ENCODE results near the gene PHOX2A. TPM values are rescaled to one million over a fixed set of nuclear protein-coding genes. Genes with fewer than 3 reads are reported as not detected.
"Not testable (repeated sequence)": the region's sequence is repeated elsewhere in the genome, so short reads cannot be mapped to it uniquely, and the experiment has no call there.

The PHOX2A gene
- total and polyA plus RNA-seq, 4 donors: 0.17 to 1.8 (median 1.7) TPM; not detected in 1

DNA sequence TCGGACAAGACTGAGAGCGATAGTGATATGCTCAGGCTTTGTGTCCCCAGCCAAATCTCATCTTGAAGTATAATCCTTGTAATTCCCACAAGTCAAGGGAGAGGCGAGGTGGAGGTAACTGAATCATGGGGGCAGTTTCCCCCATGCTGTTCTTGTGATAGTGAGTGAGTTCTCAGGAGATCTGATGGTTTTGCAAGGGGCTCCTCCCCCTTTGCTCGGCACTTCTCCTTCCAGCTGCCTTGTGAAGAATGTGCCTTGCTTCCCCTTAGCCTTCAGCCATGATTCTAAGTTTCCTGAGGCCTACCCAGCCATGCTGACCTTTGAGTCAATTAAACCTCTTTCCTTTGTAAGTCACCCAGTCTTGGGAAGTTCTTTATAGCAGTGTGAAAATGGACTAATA is 34.9 kb downstream of the PHOX2A start:
- Histone ChIP-seq H3K4me1 (ENCODE audit: control insufficient read depth, insufficient read depth, low read length) (no peaks in the 10 kb centered on the region), H3K27me3 (ENCODE audit: control insufficient read depth, insufficient read depth, low read length) (no peaks in the 10 kb centered on the region), H3K4me3 (ENCODE audit: low read depth, low read length) (no peak overlapping the region), H3K36me3 (ENCODE audit: control insufficient read depth, insufficient read depth, low read length) (no peaks in the 10 kb centered on the region), H3K9me3 (ENCODE audit: control insufficient read depth, insufficient read depth, low read length) (peaks cover 5% of the 10 kb centered on the region), H3K27ac (ENCODE audit: low read depth, low read length) (no peak overlapping the region)
- DNase-seq (ENCODE audit: low read depth in 4 of 6, low spot score in 6 of 6): no peak
- 43% methylated on average over 1 of the region's 4 CpGs for WGBS (ENCODE audit: insufficient coverage)

DNA sequence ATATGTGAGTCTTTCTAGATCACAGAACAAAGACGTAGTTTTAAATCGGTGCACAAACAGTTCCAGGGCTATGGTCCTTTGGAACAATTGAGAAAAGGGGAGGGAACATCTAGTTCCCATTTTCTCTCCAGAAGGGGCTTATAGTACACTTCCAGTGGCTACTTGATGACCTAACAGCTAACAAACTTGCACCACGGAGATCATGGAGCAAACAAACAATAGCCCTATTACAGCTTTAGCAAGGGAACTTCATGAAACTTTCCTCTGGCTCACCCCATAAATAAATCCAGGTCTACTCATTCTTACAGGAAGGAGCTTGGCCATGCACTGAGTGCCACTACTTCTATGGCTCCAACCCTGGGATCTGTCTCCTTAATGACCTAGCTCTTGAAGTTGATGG is 35.7 kb downstream of the PHOX2A start:
- no peak overlapping the region for H3K4me3 ChIP-seq (ENCODE audit: low read depth, low read length)
- 69% methylated on average over 1 of the region's 3 CpGs for WGBS (ENCODE audit: insufficient coverage)
- no peaks in the 10 kb centered on the region for H3K4me1 ChIP-seq (ENCODE audit: control insufficient read depth, insufficient read depth, low read length)
- no peak overlapping the region for H3K27ac ChIP-seq (ENCODE audit: low read depth, low read length)
- DNase-seq (ENCODE audit: low read depth in 4 of 6, low spot score in 6 of 6): no peak
- no peaks in the 10 kb centered on the region for H3K36me3 ChIP-seq (ENCODE audit: control insufficient read depth, insufficient read depth, low read length)
- H3K9me3 ChIP-seq (ENCODE audit: control insufficient read depth, insufficient read depth, low read length): peaks cover 5% of the 10 kb centered on the region
- H3K27me3 ChIP-seq (ENCODE audit: control insufficient read depth, insufficient read depth, low read length): no peaks in the 10 kb centered on the region

DNA sequence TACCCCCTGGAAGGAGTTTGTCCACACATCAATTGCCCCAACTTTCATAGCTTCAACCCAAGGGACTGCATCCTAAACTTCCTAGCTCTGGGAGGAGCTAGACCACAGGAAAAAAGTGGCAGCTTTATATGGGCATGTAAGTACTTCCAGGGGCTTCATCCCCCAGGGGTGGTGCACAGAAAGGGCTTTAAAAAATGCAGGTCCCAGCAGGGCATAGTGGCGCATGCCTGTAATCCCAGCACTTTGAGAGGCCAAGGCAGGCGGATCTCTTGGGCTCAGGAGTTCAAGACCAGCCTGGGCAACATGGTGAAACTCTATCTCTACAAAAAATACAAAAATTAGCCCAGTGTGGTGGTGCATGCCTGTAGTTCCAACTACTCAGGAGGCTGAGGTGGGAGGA is 37.2 kb downstream of the PHOX2A start:
- H3K9me3 ChIP-seq (ENCODE audit: control insufficient read depth, insufficient read depth, low read length); H3K4me1 ChIP-seq (ENCODE audit: control insufficient read depth, insufficient read depth, low read length); H3K4me3 ChIP-seq (ENCODE audit: low read depth, low read length); DNase-seq (ENCODE audit: low read depth in 4 of 6, low spot score in 6 of 6); H3K27ac ChIP-seq (ENCODE audit: low read depth, low read length); H3K36me3 ChIP-seq (ENCODE audit: control insufficient read depth, insufficient read depth, low read length); H3K27me3 ChIP-seq (ENCODE audit: control insufficient read depth, insufficient read depth, low read length): not testable (repeated sequence)
- 80% methylated on average over 2 of the region's 2 CpGs for WGBS (ENCODE audit: insufficient coverage)

DNA sequence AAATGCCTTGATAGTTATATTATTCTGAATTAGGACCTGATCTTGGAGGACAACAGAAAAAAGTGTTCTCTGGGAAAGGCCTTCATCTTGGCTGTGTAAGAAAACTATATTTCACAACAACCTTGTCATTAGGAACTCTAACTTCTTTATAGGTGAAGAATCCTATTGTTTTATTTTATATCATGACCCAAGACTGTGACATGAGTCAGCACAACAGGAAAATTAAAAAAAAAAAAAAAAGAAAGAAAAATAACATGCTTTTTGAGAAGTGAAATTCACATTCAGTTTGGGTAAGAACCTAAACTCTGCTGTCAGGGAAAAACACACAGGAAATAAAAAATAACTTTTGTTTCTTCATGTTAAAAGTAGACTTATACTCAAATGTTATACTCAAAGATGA is 39.1 kb downstream of the PHOX2A start:
- Histone ChIP-seq H3K4me3 (ENCODE audit: low read depth, low read length) (no peak overlapping the region), H3K4me1 (ENCODE audit: control insufficient read depth, insufficient read depth, low read length) (no peaks in the 10 kb centered on the region), H3K27me3 (ENCODE audit: control insufficient read depth, insufficient read depth, low read length) (no peaks in the 10 kb centered on the region), H3K27ac (ENCODE audit: low read depth, low read length) (no peak overlapping the region), H3K36me3 (ENCODE audit: control insufficient read depth, insufficient read depth, low read length) (no peaks in the 10 kb centered on the region), H3K9me3 (ENCODE audit: control insufficient read depth, insufficient read depth, low read length) (peaks cover 5% of the 10 kb centered on the region)
- DNase-seq (ENCODE audit: low read depth in 4 of 6, low spot score in 6 of 6): no peak

DNA sequence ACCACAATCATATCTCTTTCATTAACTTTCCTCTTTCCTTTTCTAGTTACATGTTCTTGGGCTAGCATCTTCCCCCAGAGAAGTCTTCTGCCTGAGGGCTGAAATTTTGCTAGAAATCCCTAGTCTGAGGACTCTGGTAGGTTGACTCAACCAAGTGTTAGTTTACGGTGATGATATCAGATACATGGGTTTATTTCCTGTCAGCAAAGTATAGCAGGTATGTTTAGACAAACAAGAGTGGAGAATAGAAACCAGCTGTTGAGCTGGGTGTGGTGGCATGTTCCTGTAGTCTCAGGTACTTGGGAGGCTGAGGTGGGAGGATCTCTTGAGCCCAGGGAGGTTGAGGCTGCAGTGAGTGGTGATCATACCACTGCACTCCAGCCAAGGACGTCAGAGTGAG is 40.8 kb downstream of the PHOX2A start:
- Histone ChIP-seq H3K9me3 (ENCODE audit: control insufficient read depth, insufficient read depth, low read length) (no peaks in the 10 kb centered on the region), H3K36me3 (ENCODE audit: control insufficient read depth, insufficient read depth, low read length) (no peaks in the 10 kb centered on the region), H3K27ac (ENCODE audit: low read depth, low read length) (no peak overlapping the region), H3K4me1 (ENCODE audit: control insufficient read depth, insufficient read depth, low read length) (no peaks in the 10 kb centered on the region), H3K4me3 (ENCODE audit: low read depth, low read length) (no peak overlapping the region), H3K27me3 (ENCODE audit: control insufficient read depth, insufficient read depth, low read length) (no peaks in the 10 kb centered on the region)
- 86% methylated on average over 1 of the region's 2 CpGs for WGBS (ENCODE audit: insufficient coverage)
- DNase-seq (ENCODE audit: low read depth in 4 of 6, low spot score in 6 of 6): no peak

DNA sequence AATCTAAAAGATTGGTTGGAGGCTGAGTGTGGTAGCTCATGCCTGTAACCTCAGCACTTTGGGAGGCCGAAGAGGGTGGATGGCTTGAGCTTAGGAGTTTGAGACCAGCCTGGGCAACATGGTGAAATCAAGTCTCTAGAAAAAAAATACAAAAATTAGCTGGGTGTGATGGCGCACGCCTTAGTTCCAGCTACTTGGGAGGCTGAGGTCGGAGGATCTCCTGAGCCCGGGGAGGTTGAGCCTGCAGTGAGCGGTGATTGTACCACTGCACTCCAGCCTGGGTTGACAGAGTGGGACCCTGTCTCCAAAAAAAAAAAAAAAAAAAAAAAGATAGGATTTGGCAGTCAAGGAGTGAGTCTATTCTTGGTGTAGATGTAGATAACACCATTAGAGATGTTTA is 41.4 kb downstream of the PHOX2A start:
- no peak overlapping the region for H3K27ac ChIP-seq (ENCODE audit: low read depth, low read length)
- no peaks in the 10 kb centered on the region for H3K9me3 ChIP-seq (ENCODE audit: control insufficient read depth, insufficient read depth, low read length)
- no peaks in the 10 kb centered on the region for H3K27me3 ChIP-seq (ENCODE audit: control insufficient read depth, insufficient read depth, low read length)
- 95% methylated on average over 6 of the region's 6 CpGs for WGBS (ENCODE audit: insufficient coverage)
- H3K4me1 ChIP-seq (ENCODE audit: control insufficient read depth, insufficient read depth, low read length): no peaks in the 10 kb centered on the region
- H3K36me3 ChIP-seq (ENCODE audit: control insufficient read depth, insufficient read depth, low read length): no peaks in the 10 kb centered on the region
- no peak for DNase-seq (ENCODE audit: low read depth in 4 of 6, low spot score in 6 of 6)
- H3K4me3 ChIP-seq (ENCODE audit: low read depth, low read length): no peak overlapping the region

DNA sequence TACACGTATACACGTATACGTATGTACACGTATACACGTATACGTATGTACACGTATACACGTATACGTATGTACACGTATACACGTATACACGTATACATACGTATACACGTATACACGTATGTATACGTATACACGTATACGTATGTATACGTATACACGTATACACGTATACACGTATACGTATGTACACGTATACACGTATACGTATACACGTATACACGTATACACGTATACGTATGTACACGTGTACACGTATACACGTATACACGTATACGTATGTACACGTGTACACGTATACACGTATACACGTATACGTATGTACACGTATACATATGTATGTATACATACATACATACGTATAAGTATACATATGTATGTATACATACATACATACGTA is 42.5 kb downstream of the PHOX2A start:
- H3K4me1 ChIP-seq (ENCODE audit: control insufficient read depth, insufficient read depth, low read length); H3K9me3 ChIP-seq (ENCODE audit: control insufficient read depth, insufficient read depth, low read length); H3K36me3 ChIP-seq (ENCODE audit: control insufficient read depth, insufficient read depth, low read length); H3K27me3 ChIP-seq (ENCODE audit: control insufficient read depth, insufficient read depth, low read length); H3K27ac ChIP-seq (ENCODE audit: low read depth, low read length); H3K4me3 ChIP-seq (ENCODE audit: low read depth, low read length); DNase-seq (ENCODE audit: low read depth in 4 of 6, low spot score in 6 of 6): not testable (repeated sequence)
- WGBS (ENCODE audit: insufficient coverage): 92% methylated on average over 25 of the region's 43 CpGs

DNA sequence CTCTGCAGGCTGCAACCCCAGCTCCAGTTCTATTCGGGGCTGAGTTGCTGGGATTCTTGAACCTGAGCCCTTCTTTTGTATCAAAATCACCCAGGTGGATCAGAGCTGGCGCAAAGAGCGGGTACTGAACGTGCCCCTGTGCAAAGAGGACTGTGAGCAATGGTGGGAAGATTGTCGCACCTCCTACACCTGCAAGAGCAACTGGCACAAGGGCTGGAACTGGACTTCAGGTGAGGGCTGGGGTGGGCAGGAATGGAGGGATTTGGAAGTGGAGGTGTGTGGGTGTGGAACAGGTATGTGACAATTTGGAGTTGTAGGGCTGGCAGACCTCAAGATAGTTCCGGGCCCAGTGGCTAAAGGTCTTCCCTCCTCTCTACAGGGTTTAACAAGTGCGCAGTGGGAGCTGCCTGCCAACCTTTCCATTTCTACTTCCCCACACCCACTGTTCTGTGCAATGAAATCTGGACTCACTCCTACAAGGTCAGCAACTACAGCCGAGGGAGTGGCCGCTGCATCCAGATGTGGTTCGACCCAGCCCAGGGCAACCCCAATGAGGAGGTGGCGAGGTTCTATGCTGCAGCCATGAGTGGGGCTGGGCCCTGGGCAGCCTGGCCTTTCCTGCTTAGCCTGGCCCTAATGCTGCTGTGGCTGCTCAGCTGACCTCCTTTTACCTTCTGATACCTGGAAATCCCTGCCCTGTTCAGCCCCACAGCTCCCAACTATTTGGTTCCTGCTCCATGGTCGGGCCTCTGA is 48.3 kb downstream of the PHOX2A start:
- no peak for DNase-seq (ENCODE audit: low read depth in 4 of 6, low spot score in 6 of 6)
- no peaks in the 10 kb centered on the region for H3K9me3 ChIP-seq (ENCODE audit: control insufficient read depth, insufficient read depth, low read length)
- no peaks in the 10 kb centered on the region for H3K4me1 ChIP-seq (ENCODE audit: control insufficient read depth, insufficient read depth, low read length)
- H3K36me3 ChIP-seq (ENCODE audit: control insufficient read depth, insufficient read depth, low read length): no peaks in the 10 kb centered on the region
- no peaks in the 10 kb centered on the region for H3K27me3 ChIP-seq (ENCODE audit: control insufficient read depth, insufficient read depth, low read length)
- WGBS (ENCODE audit: insufficient coverage): 86% methylated on average over 11 of the region's 12 CpGs
- H3K27ac ChIP-seq (ENCODE audit: low read depth, low read length): no peak overlapping the region
- no peak overlapping the region for H3K4me3 ChIP-seq (ENCODE audit: low read depth, low read length)

DNA sequence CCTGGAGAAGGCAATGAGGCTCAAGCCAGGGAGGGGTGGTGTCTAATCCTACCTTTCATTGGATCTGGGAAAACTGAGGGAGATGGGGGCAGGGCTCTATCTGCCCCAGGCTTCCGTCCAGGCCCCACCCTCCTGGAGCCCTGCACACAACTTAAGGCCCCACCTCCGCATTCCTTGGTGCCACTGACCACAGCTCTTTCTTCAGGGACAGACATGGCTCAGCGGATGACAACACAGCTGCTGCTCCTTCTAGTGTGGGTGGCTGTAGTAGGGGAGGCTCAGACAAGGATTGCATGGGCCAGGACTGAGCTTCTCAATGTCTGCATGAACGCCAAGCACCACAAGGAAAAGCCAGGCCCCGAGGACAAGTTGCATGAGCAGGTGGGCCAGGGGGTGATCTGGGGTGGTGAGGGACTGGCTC is 52.0 kb downstream of the PHOX2A start, which contains the start of gene FOLR1:
TSS of gene FOLR1 (plus strand) at position 180 of the 421 bp plus-strand sequence. CDS start at position 214, 34 bp downstream.
- Histone ChIP-seq H3K4me3 (ENCODE audit: low read depth, low read length) (no peak within 1 kb of the TSS), H3K36me3 (ENCODE audit: control insufficient read depth, insufficient read depth, low read length) (no peaks in the 10 kb centered on the region), H3K27me3 (ENCODE audit: control insufficient read depth, insufficient read depth, low read length) (no peaks in the 10 kb centered on the region), H3K9me3 (ENCODE audit: control insufficient read depth, insufficient read depth, low read length) (no peaks in the 10 kb centered on the region), H3K27ac (ENCODE audit: low read depth, low read length) (no peak within 1 kb of the TSS), H3K4me1 (ENCODE audit: control insufficient read depth, insufficient read depth, low read length) (peaks cover 10% of the 10 kb centered on the region)
- WGBS (ENCODE audit: insufficient coverage): 79% methylated on average over 3 of the region's 5 CpGs
- no peak for DNase-seq (ENCODE audit: low read depth in 4 of 6, low spot score in 6 of 6)

DNA sequence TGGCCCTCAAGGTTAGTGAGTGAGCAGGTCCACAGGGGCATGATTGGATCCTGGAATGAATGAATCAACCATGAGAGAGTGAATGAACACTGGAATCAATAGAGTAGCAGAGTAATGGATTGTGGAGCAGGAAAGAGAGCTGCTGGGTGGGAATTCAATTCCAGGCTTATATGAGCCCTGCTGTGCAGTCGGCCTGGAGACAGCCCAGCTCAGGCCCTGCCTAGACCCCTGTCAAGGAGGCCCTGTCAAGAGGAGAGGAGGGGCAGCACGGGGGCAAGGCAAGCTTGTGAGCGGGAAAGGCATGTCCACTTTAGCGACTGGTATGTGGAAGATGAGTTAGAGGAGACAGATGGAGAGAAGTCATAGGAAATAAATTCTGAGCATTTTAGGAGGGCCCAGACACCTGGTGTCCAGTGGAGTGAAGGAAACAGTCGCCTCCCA is 53.3 kb downstream of the PHOX2A start:
- H3K27me3 ChIP-seq (ENCODE audit: control insufficient read depth, insufficient read depth, low read length): no peaks in the 10 kb centered on the region
- H3K9me3 ChIP-seq (ENCODE audit: control insufficient read depth, insufficient read depth, low read length): no peaks in the 10 kb centered on the region
- no peak for DNase-seq (ENCODE audit: low read depth in 4 of 6, low spot score in 6 of 6)
- H3K27ac ChIP-seq (ENCODE audit: low read depth, low read length): no peak overlapping the region
- peaks cover 10% of the 10 kb centered on the region for H3K4me1 ChIP-seq (ENCODE audit: control insufficient read depth, insufficient read depth, low read length)
- H3K4me3 ChIP-seq (ENCODE audit: low read depth, low read length): no peak overlapping the region
- no peaks in the 10 kb centered on the region for H3K36me3 ChIP-seq (ENCODE audit: control insufficient read depth, insufficient read depth, low read length)
- WGBS (ENCODE audit: insufficient coverage): 62% methylated on average over 5 of the region's 5 CpGs

Data from spinal cord (tissue), 10 donors.